HG02970 (cell line): ENCODE measurements around the gene TMPRSS11B.
"Not testable (repeated sequence)": the region's sequence is repeated elsewhere in the genome, so short reads cannot be mapped to it uniquely, and the experiment has no call there.

Experiments used
- ATAC-seq: cut with Tn5 transposase; IDR thresholded peaks from one replicate; pipeline ENCODE4 v1.9.1; 2021; ENCODE audit warnings: mild to moderate bottlenecking, moderate library complexity, moderate number of reproducible peaks; ENCODE audit not compliant: unreplicated experiment, low FRiP score

The TMPRSS11B gene

GRCh38 chr4:68228568-68228967 lies 16.9 kb downstream of the TMPRSS11B start:
- no peak for ATAC-seq

- no peak for ATAC-seq
Observed at GRCh38 chr4:68218044-68218443, 27.4 kb downstream of the TMPRSS11B start.

DNA sequence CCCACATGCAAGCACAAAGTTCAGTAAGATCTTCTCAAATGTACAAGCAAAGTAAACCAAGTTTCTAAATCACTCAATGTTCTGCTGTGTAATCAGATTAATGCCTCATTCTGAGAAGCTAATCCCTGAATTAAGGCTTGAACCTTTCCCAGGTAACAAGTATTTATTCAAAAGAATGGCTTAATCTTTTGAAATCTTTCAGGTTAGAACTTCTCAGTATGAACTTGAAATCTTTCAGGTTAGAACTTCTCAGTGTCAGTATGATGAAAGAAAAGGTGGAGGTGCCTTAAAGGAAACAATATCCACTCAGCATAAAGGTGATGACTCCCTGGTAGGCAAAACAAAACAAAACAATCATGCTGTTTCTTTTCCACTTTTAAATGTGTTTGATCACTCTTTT lies 29.0 kb downstream of the TMPRSS11B start:
- no peak for ATAC-seq

DNA sequence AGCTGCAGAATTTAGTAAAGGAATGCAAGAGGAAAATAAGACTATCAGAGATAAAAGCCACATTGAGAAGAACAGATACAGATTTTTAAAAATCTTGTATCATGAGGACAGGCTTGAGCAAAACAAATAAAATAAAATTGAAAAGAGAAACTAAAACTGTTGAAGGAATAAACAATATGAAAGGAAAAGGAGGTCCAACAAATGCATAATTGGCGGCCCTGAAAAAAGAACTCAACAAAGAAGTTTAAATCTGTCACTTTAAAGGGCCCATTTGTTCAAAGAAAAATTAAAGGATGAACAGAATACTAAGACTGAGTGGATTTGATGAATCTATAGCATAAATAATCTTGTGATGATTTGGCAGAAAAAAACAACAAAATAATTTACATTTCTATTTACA lies 36.5 kb downstream of the TMPRSS11B start:
- no peak for ATAC-seq

- not testable (repeated sequence) for ATAC-seq
Observed at GRCh38 chr4:68194305-68194704, 51.2 kb downstream of the TMPRSS11B start.

DNA sequence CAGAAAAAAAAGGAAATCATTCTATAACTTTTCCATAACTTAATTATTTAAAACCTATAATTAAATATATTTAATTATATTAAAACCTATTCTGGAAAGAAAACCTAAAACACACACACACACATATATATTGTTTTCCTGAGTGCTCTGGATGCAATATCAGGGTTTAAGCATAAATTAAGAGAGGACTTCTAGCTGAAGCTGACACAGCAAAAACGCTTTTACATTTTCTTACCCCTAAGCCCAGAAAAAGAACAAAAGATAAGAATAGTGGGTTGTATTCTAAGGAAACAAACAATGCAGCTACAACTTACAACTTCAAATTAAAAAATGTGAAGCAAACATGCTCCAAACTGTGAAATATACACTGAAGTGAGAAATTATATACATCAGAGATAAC lies 52.3 kb downstream of the TMPRSS11B start:
- ATAC-seq: no peak

- ATAC-seq: no peak
Observed at GRCh38 chr4:68187145-68187544, 58.3 kb downstream of the TMPRSS11B start.

DNA sequence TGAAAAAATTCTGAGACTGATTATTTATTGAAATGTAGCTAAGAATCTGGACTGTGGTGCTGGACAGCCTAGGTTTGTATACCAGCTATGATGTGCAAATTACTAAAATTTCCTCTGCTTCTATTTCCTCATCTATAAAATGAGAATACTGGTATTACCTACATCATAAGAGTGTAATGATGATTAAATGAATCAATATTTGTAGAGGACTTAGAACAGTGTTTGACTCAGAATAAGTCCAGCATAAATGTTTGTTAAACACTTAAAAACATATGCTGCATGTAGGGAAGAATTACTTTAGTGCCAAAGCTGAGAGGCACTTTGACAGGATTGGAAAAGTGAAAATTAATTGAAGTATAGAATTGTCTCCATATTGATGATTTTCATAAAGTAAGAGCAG lies 60.6 kb downstream of the TMPRSS11B start:
- no peak for ATAC-seq

GRCh38 chr4:68183417-68183816 lies 62.1 kb downstream of the TMPRSS11B start:
- no peak for ATAC-seq

- no peak for ATAC-seq
Observed at GRCh38 chr4:68182382-68182820, 63.1 kb downstream of the TMPRSS11B start.

GRCh38 chr4:68180849-68181526 lies 64.5 kb downstream of the TMPRSS11B start:
- ATAC-seq: no peak

- ATAC-seq: no peak
Observed at GRCh38 chr4:68176904-68177303, 68.6 kb downstream of the TMPRSS11B start.
